D721Med (cell line): ENCODE results near the gene LILRA6.
"Not testable (repeated sequence)": the region's sequence is repeated elsewhere in the genome, so short reads cannot be mapped to it uniquely, and the experiment has no call there.

ENCODE experiments used
- DNase-seq: peaks from one replicate; pipeline ENCODE4 v3.0.0; 2011; ENCODE audit warnings: low spot score; ENCODE audit not compliant: insufficient read length
- FAIRE-seq: peaks from 2 replicates; lab custom pipeline; 2011; peaks lifted over from hg19 to GRCh38; lab: Jason Lieb, UNC
- CTCF ChIP-seq: IDR thresholded peaks from 2 replicates; pipeline ENCODE4 v1.5.1; 2012; ENCODE audit warnings: mild to moderate bottlenecking, control low read depth; ENCODE audit not compliant: insufficient read depth; ENCODE audit errors: missing control alignments

The LILRA6 gene

GRCh38 chr19:54201172-54201701 lies 41.4 kb downstream of the LILRA6 start:
- no peak for FAIRE-seq
- DNase-seq: no peak
- TF ChIP-seq CTCF: no peak

- no peak for TF ChIP-seq CTCF
- FAIRE-seq (no peak), DNase-seq (no peak)
Measured at GRCh38 chr19:54199401-54199800, 43.2 kb downstream of the LILRA6 start.

- no peak for FAIRE-seq
- no peak for DNase-seq
- no peak for TF ChIP-seq CTCF
Measured at GRCh38 chr19:54197121-54197520, 45.5 kb downstream of the LILRA6 start.

- no peak for DNase-seq
- TF ChIP-seq CTCF: no peak
- no peak for FAIRE-seq
Measured at GRCh38 chr19:54196536-54196935, 46.1 kb downstream of the LILRA6 start.

- DNase-seq, FAIRE-seq: not testable (repeated sequence)
Measured at GRCh38 chr19:54194463-54194862, 48.1 kb downstream of the LILRA6 start.

GRCh38 chr19:54193011-54193410 lies 49.6 kb downstream of the LILRA6 start:
- DNase-seq (no peak), FAIRE-seq (no peak)
- TF ChIP-seq CTCF: no peak

GRCh38 chr19:54191811-54192453 lies 50.7 kb downstream of the LILRA6 start:
- TF ChIP-seq CTCF: no peak
- no peak for FAIRE-seq
- DNase-seq: no peak
